B cell (primary cell): ENCODE measurements around the gene EBLN2.

Experiments used
- EZH2 ChIP-seq: IDR thresholded peaks from 2 replicates; pipeline ENCODE4 v1.6.1; 2012; ENCODE audit warnings: borderline replicate concordance, low read depth, mild to moderate bottlenecking, moderate library complexity, low read length; ENCODE audit not compliant: insufficient read depth, poor library complexity, severe bottlenecking
- TF ChIP-seq, protein P1 (sequence below): fragments of 200-600 bp; IDR thresholded peaks from one replicate; pipeline ENCODE4 v1.8.0; 2022; ENCODE audit warnings: antibody characterized with exemption, mild to moderate bottlenecking

DNA sequence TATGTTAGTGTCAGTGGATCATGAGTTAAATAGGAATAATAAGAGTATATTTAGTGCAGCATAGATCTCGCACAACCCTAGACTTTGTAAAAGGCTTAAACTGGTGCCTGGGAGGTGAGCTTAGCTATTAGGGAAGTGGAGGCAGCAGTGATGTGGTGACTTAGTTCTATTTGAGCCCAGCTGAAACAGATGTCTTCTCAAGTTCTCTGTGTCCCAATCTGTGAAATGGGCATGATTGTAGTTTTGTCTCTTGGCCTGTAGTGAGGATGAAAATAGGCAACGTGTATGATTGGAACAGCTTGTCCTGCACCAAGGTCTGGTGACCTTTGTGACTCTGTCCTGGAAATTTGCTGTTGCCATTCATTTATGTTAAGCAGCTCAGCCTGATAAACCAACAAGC, 34.7 kb downstream of the EBLN2 start:
- no peak for TF ChIP-seq EZH2
- TF ChIP-seq, protein P1, sequence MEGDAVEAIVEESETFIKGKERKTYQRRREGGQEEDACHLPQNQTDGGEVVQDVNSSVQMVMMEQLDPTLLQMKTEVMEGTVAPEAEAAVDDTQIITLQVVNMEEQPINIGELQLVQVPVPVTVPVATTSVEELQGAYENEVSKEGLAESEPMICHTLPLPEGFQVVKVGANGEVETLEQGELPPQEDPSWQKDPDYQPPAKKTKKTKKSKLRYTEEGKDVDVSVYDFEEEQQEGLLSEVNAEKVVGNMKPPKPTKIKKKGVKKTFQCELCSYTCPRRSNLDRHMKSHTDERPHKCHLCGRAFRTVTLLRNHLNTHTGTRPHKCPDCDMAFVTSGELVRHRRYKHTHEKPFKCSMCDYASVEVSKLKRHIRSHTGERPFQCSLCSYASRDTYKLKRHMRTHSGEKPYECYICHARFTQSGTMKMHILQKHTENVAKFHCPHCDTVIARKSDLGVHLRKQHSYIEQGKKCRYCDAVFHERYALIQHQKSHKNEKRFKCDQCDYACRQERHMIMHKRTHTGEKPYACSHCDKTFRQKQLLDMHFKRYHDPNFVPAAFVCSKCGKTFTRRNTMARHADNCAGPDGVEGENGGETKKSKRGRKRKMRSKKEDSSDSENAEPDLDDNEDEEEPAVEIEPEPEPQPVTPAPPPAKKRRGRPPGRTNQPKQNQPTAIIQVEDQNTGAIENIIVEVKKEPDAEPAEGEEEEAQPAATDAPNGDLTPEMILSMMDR: no peak
